ENCODE results near the gene RAD21L1.

DNA sequence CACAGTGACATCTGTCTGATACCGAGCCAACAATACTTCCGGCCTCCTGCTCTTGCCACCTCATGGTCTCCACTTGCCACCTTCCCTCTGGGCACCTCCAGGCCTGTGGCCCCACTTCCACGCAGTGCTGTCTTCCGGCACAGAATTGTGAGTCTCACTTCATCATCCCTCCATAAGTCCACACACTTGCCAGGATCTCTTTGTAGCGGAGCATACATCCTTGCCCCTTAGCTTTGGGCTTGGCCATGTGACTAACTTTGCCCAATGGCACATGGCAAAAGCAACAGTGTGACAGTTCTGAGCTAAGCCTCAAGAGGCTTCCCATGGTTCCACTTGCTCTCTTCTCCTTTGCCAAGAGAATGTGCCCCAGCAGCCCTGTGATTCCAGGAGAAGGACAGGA lies 27.1 kb upstream of the RAD21L1 start:
- TF ChIP-seq YY1 (IDR thresholded peaks at IDR 0.05; ENCODE audit: insufficient read depth, insufficient read length) (no peak), ZNF274 (IDR thresholded peaks at IDR 0.05; ENCODE audit: low read depth, low read length) (no peak), SUZ12 (IDR thresholded peaks at IDR 0.05; ENCODE audit: extremely low read depth, insufficient read depth, insufficient read length) (no peak)

Measured in NT2/D1 (cell line).